HG02938 (cell line): ENCODE results near the gene RNPS1.

Source experiments
- ATAC-seq: cut with Tn5 transposase; IDR thresholded peaks from one replicate; pipeline ENCODE4 v1.9.1; 2021; ENCODE audit warnings: mild to moderate bottlenecking, moderate library complexity; ENCODE audit not compliant: unreplicated experiment

The RNPS1 gene

DNA sequence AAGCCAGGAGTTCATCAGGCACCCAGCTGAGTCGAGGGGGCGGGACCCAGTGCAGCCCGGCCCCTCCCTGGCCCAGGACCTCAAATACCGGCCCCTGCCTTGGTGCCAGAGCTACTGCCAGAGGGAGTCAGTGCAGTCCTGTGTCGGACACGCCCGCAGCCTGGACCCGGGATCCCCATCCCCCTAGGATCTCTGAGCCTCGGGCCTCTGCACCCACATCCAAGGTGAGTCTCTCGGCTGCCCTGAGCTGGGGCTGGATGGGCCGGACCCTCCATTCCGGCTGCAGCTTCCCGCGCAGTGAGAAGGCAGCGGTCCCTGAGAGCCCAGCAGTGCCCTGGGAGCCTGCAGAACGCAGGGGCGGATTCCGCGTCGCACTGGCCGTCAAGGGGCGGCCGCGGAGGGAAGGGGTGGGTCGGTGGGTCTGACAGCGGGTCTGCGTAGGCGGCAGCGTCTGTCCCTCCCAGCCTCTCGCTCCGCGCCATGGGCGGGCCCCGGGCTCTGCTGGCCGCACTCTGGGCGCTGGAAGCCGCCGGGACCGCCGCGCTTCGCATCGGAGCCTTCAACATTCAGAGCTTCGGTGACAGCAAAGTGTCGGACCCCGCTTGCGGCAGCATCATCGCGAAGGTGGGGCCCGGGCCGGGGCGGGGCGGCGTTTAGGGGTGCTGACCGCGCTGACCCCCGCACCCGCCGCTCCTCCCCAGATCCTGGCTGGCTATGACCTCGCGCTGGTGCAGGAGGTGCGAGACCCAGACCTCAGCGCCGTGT lies 31.4 kb downstream of the RNPS1 start, which contains the start of gene DNASE1L2:
TSS of gene DNASE1L2 (plus strand) at position 108 of the 765 bp plus-strand sequence. CDS start at position 481, 373 bp downstream.
- ATAC-seq = no peak

DNA sequence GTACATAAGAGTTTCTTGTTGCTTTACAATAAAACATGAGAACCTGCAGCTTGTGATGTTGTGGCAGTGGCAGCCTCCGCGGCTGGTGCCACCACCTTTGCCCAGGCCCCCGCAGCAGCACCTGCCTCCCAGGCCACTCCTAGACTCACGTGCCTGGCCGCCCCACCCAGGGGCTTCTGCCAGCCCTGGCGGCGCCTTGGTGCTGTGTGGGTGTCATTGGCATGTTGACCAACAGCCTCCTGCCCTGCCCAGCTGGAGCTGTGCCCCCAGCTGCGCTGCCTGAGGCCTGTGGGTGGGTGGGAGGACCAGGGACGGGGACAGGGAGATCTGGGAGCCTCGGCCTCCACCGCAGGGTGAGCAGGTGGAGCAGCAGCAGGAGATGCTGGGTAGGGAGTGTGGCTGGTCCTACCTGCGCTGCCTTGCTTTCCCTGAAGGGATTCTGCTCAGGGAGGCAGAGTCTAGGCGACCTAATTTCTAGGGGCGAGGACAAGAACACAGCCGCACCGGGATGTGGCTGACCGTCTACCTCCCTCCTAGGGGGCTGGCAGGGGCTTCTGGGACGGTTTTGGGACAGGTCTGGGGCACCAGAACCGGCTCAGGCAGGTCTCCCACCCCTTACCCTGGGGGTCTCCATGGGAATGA lies 32.1 kb downstream of the RNPS1 start:
- no peak for ATAC-seq

DNA sequence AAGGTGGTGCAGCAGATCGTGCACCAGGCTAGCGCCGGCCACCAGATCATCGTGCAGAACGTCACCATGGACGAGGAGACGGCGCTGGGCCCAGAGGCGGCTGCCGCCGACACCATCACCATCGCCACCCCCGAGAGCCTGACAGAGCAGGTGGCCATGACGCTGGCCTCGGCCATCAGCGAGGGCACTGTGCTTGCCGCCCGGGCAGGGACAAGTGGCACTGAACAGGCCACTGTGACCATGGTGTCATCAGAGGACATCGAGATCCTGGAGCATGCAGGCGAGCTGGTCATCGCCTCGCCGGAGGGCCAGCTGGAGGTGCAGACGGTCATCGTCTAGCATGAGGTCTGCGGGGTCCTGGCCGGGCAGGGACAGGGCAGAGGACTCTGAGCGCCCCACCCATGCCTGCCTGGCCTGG lies 32.7 kb downstream of the RNPS1 start:
- ATAC-seq = no peak

DNA sequence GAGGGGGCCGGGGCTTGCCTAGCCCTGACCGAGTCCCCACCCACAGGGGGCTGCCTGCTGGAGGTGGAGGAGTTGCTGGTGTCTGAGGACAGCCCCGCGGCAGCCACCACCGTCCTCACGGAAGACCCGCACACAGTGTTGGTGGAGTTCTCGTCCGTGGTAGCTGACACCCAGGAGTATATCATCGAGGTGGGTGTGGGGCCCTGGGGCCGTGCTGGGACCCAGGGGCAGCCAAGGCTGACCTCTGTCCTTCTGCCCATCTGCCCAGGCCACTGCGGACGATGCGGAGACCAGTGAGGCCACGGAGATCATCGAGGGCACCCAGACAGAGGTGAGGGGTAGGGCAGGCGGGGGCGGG lies 33.1 kb downstream of the RNPS1 start:
- ATAC-seq = no peak

DNA sequence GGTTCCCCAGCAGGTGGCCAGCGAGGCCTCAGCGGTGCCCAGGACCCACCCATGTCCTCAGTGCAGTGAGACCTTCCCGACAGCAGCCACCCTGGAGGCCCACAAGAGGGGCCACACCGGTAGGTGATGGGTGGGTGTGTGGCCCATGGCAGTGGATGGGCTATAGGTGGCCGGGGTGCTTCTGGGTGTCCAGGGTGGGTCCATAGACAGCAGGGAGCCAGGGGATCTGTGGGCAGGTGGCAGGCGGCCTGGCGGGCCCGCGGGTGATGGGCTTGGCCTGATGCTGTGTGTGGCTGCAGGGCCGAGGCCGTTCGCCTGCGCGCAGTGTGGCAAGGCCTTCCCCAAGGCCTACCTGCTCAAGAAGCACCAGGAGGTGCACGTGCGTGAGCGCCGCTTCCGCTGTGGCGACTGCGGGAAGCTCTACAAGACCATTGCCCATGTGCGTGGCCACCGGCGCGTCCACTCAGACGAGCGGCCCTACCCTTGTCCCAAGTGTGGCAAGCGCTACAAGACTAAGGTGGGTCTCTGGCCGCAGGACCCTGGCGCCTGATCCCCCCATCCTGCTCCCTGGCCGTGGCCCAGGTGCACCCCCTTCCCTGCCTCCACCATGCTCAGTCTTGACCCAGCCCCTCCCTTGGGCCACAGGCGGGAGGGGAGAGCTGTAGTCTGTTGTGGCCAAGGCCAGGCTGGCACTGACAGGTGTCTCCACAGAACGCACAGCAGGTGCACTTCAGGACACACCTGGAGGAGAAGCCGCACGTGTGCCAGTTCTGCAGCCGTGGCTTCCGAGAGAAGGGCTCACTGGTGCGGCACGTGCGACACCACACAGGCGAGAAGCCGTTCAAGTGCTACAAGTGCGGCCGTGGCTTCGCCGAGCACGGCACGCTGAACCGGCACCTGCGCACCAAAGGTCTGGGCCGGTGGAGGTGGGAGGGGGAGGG lies 33.8 kb downstream of the RNPS1 start:
- no peak for ATAC-seq

DNA sequence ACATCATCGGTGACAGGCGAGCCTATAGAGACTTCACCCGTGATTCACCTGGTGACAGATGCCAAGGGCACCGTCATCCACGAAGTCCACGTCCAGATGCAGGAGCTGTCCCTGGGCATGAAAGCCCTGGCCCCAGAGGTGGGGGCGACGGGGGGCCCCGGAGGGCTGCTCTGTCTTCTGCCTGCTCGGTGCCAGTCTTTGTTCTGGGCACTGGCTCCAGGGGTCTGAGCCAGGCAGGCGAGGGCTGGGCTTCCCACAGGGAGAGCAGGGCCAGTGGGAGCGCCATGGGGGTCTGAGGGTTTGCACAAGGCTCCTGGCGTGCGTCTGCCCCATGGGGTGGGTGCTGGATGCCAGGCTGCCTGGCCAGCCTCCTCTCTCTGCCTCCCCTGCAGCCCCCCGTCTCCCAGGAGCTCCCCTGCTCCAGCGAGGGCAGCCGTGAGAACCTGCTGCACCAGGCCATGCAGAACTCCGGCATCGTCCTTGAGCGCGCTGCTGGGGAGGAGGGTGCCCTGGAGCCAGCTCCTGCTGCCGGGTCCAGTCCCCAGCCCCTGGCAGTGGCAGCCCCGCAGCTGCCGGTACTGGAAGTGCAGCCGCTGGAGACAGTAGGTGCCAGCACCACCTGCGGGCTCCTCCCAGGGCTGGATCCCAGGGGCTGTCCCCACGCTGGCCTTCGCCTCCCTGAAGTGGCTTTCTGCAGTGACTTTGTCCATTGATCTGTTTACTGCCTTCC lies 34.7 kb downstream of the RNPS1 start:
- ATAC-seq = no peak

GRCh38 chr16:2232094-2232990 lies 35.6 kb downstream of the RNPS1 start:
- ATAC-seq = no peak

- ATAC-seq = no peak
Measured at GRCh38 chr16:2231016-2231931, 36.7 kb downstream of the RNPS1 start.

DNA sequence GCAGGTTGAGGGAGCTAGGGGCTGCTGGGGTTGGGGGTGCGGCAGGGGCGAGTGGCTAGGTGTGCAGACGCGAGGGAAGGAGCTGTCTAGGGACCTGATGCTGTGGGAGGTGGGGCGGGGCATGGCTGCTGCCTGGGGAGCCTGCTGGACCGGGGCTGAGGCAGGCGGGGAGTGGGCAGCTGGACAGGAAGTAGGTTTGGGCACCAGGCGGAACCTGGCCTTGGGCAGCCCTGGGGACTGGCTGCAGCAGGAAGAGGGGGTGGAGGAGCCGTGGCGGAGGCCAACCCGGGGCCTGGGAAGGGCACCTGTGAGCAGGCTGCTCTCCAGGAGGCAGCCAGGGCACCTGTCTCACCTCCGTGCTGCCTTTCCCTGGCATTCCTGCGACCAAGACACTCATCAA lies 37.5 kb downstream of the RNPS1 start:
- ATAC-seq = no peak

DNA sequence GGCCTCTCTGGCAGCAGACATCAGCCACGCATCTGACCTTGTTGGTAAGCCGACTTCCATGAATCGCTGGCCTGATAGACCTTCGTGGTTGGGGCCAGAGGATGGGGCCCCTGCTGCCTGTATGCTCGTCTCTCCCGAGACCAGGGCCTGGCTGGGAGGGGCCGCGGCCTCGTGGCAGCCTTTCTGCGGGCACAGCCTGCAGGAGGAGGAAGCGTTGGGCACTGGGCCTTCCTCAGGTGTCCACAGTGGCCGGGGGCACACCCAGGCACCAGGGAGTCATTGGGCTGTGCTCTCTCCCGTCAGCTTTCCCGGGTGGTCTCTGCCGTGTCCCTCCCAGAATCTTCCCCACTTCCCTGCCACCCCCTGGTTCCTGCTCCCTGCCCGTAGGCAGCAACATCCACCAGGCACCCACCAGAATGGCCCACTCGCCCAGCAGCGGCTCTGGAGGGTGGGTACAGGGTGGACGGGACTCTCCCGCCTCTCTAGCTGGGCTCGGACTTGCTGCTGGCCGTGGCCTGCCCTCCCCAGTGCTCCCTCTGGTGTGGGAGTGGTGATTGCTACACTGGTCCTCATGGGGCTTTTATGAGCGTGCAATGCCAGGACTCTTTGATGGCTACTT lies 38.2 kb downstream of the RNPS1 start:
- no peak for ATAC-seq

GRCh38 chr16:2229091-2229490 lies 38.8 kb downstream of the RNPS1 start:
- no peak for ATAC-seq

GRCh38 chr16:2228161-2228824 lies 39.6 kb downstream of the RNPS1 start:
- ATAC-seq = no peak

- ATAC-seq = no peak
Measured at GRCh38 chr16:2226918-2227317, 41.0 kb downstream of the RNPS1 start.

DNA sequence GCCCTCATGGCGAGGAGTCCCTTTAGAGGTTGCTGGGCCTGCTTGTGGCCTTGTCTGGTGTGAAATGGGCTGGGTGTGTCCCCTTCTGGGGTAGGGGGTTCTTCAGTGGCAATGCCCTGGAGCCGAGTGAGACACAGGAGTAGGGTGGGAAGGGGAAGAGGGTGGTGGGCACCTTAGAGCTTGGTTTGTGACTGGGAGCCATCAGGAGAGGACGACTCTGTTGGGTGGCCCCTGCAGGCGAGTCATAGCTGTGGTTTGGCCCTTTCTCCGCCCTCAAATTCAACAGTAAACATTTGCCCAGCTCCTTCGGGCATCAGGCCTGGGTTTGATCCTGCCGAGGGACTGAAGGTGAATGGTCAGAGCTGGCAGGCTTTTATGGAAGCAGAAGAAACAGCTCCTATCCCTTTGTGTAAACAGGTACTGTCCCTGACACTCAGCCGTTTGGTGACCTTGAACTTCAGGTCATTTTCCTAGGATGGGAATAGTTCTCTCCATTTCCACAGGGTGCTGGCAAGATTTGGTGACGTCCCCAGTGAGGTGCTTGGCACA lies 41.6 kb downstream of the RNPS1 start:
- ATAC-seq = no peak

- peak; percentile 23 for ATAC-seq
Measured at GRCh38 chr16:2223942-2224486, 43.9 kb downstream of the RNPS1 start.

DNA sequence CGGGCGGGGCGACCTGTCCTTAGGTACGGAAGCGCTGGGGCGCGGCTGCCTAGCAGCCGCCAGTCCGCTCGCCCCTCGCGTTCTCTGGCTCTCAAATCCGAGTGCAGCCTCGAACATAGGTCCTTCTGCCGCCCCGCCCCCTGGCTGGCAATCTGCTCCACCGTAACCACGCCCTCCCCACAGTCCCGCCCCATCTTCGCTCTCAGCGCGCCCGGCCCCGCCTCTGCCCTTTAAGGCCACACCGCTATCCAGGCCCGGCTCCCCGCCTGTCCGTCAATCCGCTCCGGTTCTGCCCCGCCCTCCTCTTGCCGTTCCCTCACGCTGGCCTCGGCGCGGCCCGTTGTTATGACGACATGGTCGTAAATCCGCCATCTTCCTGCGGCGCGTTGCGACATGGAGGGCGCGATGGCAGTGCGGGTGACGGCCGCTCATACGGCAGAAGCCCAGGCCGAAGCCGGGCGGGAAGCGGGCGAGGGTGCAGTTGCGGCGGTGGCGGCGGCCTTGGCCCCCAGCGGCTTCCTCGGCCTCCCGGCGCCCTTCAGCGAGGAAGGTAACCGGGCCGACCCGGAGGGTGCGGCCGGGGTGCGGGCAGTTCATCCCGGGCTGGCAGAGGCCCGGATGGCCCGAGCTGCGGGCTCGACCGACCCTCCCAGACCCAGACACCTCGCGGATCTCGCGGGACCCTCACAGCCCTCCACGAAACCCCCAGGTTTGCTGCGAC lies 44.5 kb downstream of the RNPS1 start, which contains the start of gene E4F1:
TSS of gene E4F1 (plus strand) at position 371 of the 721 bp plus-strand sequence. CDS start at position 394, 23 bp downstream.
- peak; percentile 87 for ATAC-seq
